Astrocyte (in vitro differentiated cells and primary cell): ENCODE results near the gene ANKRD60.
A peak's percentile ranks its signal among the peaks of the same experiment; 100 is the strongest.

Source experiments
- CTCF ChIP-seq: IDR thresholded peaks from 2 replicates; pipeline ENCODE4 v1.5.1; 2011; ENCODE audit warnings: low read depth, mild to moderate bottlenecking, inconsistent platforms, low read length, moderate library complexity; ENCODE audit not compliant: insufficient read depth
- EZH2 ChIP-seq: IDR thresholded peaks from 2 replicates; pipeline ENCODE4 v1.6.1; 2012; ENCODE audit warnings: mild to moderate bottlenecking, low read length, inconsistent platforms; ENCODE audit not compliant: insufficient read depth

- TF ChIP-seq EZH2 (peak; percentile 70), CTCF (no peak)
These were observed 360 bp downstream of the ANKRD60 start for GRCh38 chr20:58228103-58228483.
